Panc1 (cell line): ENCODE data around the gene RUFY2.

Experiments used
- CTCF ChIP-seq: fragments of 450-650 bp; IDR thresholded peaks from 2 replicates; pipeline ENCODE4 v1.5.1; 2017; ENCODE audit warnings: mild to moderate bottlenecking
- POLR2AphosphoS5 ChIP-seq: IDR thresholded peaks from 2 replicates; pipeline ENCODE4 v1.6.1; 2012; ENCODE audit warnings: mild to moderate bottlenecking, low read depth, low read length, moderate library complexity

DNA sequence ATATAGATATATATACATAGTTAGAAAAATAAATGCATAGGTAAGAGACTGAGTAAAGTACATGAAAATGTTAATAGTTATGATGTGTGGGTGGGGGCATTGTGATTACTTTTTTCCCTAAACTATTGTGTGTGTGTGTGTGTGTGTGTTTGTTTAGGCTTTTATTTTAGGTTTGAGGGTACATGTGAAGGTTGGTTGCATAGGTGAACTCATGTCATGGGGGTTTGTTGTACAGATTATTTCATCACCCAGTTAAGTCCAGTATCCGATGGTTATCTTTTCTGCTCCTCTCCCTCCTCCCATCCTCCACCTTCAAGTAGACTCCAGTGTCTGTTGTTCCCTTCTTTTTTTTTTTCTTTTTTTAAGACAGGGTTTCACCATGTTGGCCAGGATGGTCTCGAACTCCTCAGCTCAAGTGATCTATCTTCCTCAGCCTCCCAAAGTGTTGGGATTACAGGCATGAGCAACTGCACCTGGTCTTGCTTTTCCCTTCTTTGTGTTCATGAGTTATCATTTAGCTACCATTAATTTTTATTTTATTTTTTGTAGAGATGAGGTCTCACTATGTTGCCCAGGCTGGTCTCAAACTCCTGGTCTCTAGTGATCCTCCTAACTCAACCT, 1.9 kb upstream of the RUFY2 start:
- TF ChIP-seq CTCF, result no peak
- TF ChIP-seq POLR2AphosphoS5, result no peak
